ENCODE measurements around the gene BCR.

The BCR gene

GRCh38 chr22:23273445-23274145, 93.3 kb downstream of the BCR start:
- TF ChIP-seq CTCF (conservative IDR thresholded peaks at IDR 0.05; ENCODE audit: low read depth, low read length): no peak
- no peak for DNase-seq (ENCODE audit: low read depth)
- no peak overlapping the region for H3K4me3 ChIP-seq (ENCODE audit: low read length)

- no peak for TF ChIP-seq CTCF (conservative IDR thresholded peaks at IDR 0.05; ENCODE audit: low read depth, low read length)
- DNase-seq (ENCODE audit: low read depth): no peak
- no peak overlapping the region for H3K4me3 ChIP-seq (ENCODE audit: low read length)
These were observed 93.8 kb downstream of the BCR start for GRCh38 chr22:23274146-23274526.

DNA sequence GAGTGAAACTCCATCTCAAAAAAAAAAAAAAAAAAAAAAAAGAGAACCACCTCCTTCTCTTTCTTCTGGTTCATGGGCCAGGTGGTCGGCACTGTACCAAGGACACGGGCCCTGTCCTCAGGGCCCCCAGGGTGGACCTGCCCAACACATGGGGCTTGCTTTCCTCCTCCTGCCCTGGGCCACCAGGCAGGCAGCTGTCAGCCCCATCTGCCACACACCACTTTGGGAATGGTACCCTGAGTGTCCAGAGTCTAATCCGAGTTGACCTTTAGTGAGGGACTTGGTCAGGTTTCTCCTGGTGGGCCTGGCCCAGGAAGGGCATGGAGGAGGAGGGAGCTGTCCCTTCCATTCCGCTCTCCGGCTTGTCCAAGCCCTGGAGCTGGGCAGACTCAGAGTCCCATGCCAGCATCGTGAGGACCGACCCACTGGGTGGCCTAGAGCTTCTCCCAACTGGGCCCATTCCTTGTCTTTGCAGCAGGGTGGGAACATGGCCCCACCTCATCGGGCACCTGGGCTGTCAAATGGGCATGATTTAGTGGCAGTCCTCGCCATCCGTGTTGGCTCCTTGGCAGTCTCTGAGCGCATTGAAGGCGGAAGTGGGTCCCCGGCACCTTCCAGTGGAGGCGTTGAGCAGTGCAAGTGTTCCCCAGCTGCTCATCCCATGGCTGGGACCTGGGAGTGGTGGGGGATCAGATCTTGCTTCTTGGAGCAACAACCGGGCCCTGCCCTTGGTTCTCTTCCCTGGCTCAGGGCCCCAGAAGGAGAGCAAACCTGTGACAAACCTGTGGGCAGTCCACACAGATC, 94.8 kb downstream of the BCR start:
- DNase-seq (ENCODE audit: low read depth): no peak

DNA sequence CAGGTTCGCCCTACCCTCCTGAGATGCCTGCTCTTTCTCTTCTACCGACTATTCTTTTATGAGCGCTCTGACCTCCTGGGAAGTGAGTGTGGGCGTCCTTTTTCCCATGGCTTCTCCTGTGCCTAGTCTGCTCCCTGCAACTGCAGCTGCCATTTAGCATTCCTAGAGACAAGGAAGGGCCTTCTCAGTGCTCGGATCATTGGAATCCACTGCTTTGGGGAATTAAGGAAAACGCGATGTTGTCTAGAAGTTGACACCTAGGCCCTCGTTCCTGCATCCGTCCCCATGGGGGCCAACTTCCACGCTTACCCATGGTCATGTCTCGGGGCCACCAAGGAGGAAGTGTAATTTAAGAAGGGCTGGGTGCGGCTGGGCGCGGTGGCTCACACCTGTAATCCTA, 95.4 kb downstream of the BCR start:
- no peak for DNase-seq (ENCODE audit: low read depth)
- no peak for TF ChIP-seq CTCF (conservative IDR thresholded peaks at IDR 0.05; ENCODE audit: low read depth, low read length)
- H3K4me3 ChIP-seq (ENCODE audit: low read length): no peak overlapping the region

More for the DNA sequence above, 94.8 kb downstream of the BCR start:
- no peak for TF ChIP-seq CTCF (conservative IDR thresholded peaks at IDR 0.05; ENCODE audit: low read depth, low read length)
- H3K4me3 ChIP-seq (ENCODE audit: low read length): no peak overlapping the region

- H3K4me3 ChIP-seq (ENCODE audit: low read length): no peak overlapping the region
- DNase-seq (ENCODE audit: low read depth): no peak
- TF ChIP-seq CTCF (conservative IDR thresholded peaks at IDR 0.05; ENCODE audit: low read depth, low read length): no peak
These were observed 96.6 kb downstream of the BCR start for GRCh38 chr22:23276656-23277582.

DNA sequence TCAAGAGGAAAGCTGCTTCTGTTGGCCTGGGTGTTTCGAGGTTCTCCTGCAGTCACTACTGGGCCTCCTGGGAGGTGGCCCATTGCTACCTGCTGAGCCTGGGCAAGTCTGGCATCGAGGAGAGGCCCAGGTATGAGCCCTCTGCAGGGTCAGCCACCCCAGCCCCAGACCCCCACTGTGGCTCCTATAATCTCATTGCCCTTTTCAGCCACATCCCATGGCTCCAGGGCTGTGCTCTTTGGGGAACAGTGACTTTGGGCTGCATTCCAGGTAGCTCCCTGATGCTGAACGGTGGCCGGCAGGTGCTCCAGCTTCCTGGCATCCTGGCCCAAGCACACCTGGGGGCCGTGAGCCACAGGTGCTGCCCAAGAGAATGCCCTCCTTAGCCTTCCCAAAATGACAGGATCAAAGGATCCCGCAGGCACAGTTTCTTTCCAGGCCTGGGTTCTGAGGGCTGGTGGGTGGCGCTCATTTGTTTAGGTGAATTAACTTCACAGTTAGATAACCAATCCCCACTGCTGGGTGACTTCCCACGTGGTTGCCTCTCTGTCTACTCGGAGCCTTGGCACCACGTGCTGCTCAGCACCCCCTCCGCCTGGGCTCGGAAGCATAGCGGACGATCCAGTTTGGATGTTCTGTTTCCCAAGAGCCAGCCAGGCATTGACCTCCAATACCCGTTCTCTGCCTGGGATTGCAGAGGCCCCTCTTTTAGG, 97.4 kb downstream of the BCR start:
- no peak for DNase-seq (ENCODE audit: low read depth)
- TF ChIP-seq CTCF (conservative IDR thresholded peaks at IDR 0.05; ENCODE audit: low read depth, low read length): no peak

More for the DNA sequence above, 97.4 kb downstream of the BCR start:
- no peak overlapping the region for H3K4me3 ChIP-seq (ENCODE audit: low read length)
